HepG2 (cell line): ENCODE data around the gene ARMC3. TPM values are rescaled to one million over a fixed set of nuclear protein-coding genes. Genes with fewer than 3 reads are reported as not detected.

Experiments
- ATAC-seq: fragments of 200-7000 bp; cut with Tn5 transposase; 3 replicates; pipeline ENCODE4 v1.9.1; 2020; ENCODE audit warnings: mild to moderate bottlenecking, moderate library complexity
- BruUV-seq: library from RNA; stranded (reverse); fragments of 400-500 nt; replicated peaks from 2 replicates; lab custom pipeline; 2021; lab: Mats Ljungman, UMichigan
- CTCF ChIA-PET: fragments of 300-600 bp; formaldehyde crosslinking; extraction: SDS; loops from one replicate; lab custom pipeline; 2021; ENCODE audit warnings: low total read pairs, inconsistent platforms, low intra/inter-chr PET ratio; lab: Yijun Ruan, JAX
- POLR2A ChIA-PET: fragments of 350-600 bp; sonication (Branson Sonifier 250); formaldehyde crosslinking; loops from one replicate; lab custom pipeline; 2020; ENCODE audit warnings: antibody characterized with exemption, inconsistent platforms; lab: Yijun Ruan, JAX
- DNase-seq: peaks from one replicate; pipeline ENCODE4 v3.0.0-alpha.2; 2015; ENCODE audit warnings: low spot score
- FAIRE-seq: peaks from 3 replicates; lab custom pipeline; 2011; peaks lifted over from hg19 to GRCh38; lab: Jason Lieb, UNC
- H2AFZ ChIP-seq: one replicate; pipeline ENCODE4 v1.6.1; 2011; ENCODE audit warnings: low read length, inconsistent platforms
- H3K27ac ChIP-seq: fragments of 300-600 bp; 3 replicates; pipeline ENCODE4 v1.8.0; 2011; ENCODE audit warnings: mixed run types, mild to moderate bottlenecking, mixed read lengths, low read length, inconsistent platforms; ENCODE audit not compliant: insufficient read depth; ENCODE audit errors: extremely low read length
- H3K27me3 ChIP-seq, 2 experiments: fragments of 200-600 bp in 1 of 2; 2 replicates in 1 of 2; 3 replicates in 1 of 2; pipeline versions ENCODE4 v1.6.0 to v1.8.0; 2011; ENCODE audit warnings: low read length in 2 of 2, mild to moderate bottlenecking in 2 of 2, moderate library complexity in 2 of 2, inconsistent platforms in 1 of 2; ENCODE audit not compliant: insufficient read depth in 2 of 2, control insufficient read depth in 1 of 2
- H3K36me3 ChIP-seq, 2 experiments: fragments of 200-600 bp in 1 of 2; replicated peaks in 1 of 2; 2 replicates in 1 of 2; 3 replicates in 1 of 2; pipeline versions ENCODE4 v1.5.1 to v1.8.0; 2011; ENCODE audit warnings: low read length in 2 of 2, inconsistent platforms in 1 of 2; ENCODE audit not compliant: insufficient read depth in 2 of 2, control insufficient read depth in 1 of 2
- H3K4me1 ChIP-seq: 2 replicates; pipeline ENCODE4 v1.5.1; 2012; ENCODE audit warnings: low read length, inconsistent platforms; ENCODE audit not compliant: insufficient read depth
- H3K4me2 ChIP-seq: 2 replicates; pipeline ENCODE4 v1.6.0; 2011; ENCODE audit warnings: low read depth, low read length, inconsistent platforms
- H3K4me3 ChIP-seq, 3 experiments: fragments of 200-600 bp in 1 of 3; sonication (generic), shearing (Covaris generic) in 1 of 3; replicated peaks in 1 of 3; 2 replicates each; pipeline ENCODE4 v1.5.1; 2011 to 2016; ENCODE audit warnings: low read length in 3 of 3, inconsistent platforms in 2 of 3, low read depth in 2 of 3, mild to moderate bottlenecking in 2 of 3, control low read depth in 1 of 3, mixed read lengths in 1 of 3; ENCODE audit not compliant: insufficient read depth in 1 of 3
- H3K79me2 ChIP-seq: one replicate; pipeline ENCODE4 v1.6.1; 2011; ENCODE audit warnings: low read length, inconsistent platforms; ENCODE audit not compliant: insufficient read depth
- H3K9ac ChIP-seq: 2 replicates; pipeline ENCODE4 v1.6.0; 2011; ENCODE audit warnings: mild to moderate bottlenecking, low read depth, low read length, inconsistent platforms; ENCODE audit not compliant: insufficient read depth
- H3K9me3 ChIP-seq: 2 replicates; pipeline ENCODE4 v1.5.1; 2012; ENCODE audit warnings: mild to moderate bottlenecking, low read length
- H4K20me1 ChIP-seq: 2 replicates; pipeline ENCODE4 v1.6.0; 2011; ENCODE audit warnings: inconsistent platforms, mild to moderate bottlenecking, low read length, moderate library complexity; ENCODE audit not compliant: insufficient read depth
- ELF4 ChIP-seq: sonication (generic); formaldehyde crosslinking; IDR thresholded peaks from 2 replicates; pipeline ENCODE4 v1.5.0; 2020; ENCODE audit warnings: missing genetic modification reagents, mild to moderate bottlenecking, moderate library complexity, borderline replicate concordance
- JUNB ChIP-seq: sonication (generic); formaldehyde crosslinking; IDR thresholded peaks from 2 replicates; pipeline ENCODE4 v1.8.0; 2022; ENCODE audit warnings: missing genetic modification reagents, mild to moderate bottlenecking, borderline replicate concordance
- PAF1 ChIP-seq: IDR thresholded peaks from 2 replicates; pipeline ENCODE4 v1.6.1; 2016; ENCODE audit warnings: missing genetic modification reagents, missing compliant biosample characterization
- RNF2 ChIP-seq: fragments of 450-650 bp; conservative IDR thresholded peaks from 2 replicates; pipeline ENCODE4 v1.6.1; 2016; ENCODE audit warnings: low read depth
- SIX1 ChIP-seq: sonication (generic); formaldehyde crosslinking; IDR thresholded peaks from 2 replicates; pipeline ENCODE4 v1.4.0; 2020; ENCODE audit warnings: missing genetic modification reagents, borderline replicate concordance
- SYNCRIP ChIP-seq: fragments of 200-400 bp; formaldehyde crosslinking; IDR thresholded peaks from 2 replicates; pipeline ENCODE4 v1.6.1; 2018; ENCODE audit warnings: mild to moderate bottlenecking, low read depth, low read length; ENCODE audit not compliant: insufficient read depth
- ZFP82 ChIP-seq: sonication (generic); formaldehyde crosslinking; IDR thresholded peaks from 2 replicates; pipeline ENCODE4 v1.5.1; 2020; ENCODE audit warnings: mild to moderate bottlenecking, missing genetic modification reagents, borderline replicate concordance
- ZNF276 ChIP-seq: sonication (generic); formaldehyde crosslinking; IDR thresholded peaks from 2 replicates; pipeline ENCODE4 v1.4.0; 2020; ENCODE audit warnings: mild to moderate bottlenecking, low read depth, missing genetic modification reagents
- ZNF282 ChIP-seq: fragments of 450-650 bp; IDR thresholded peaks from 2 replicates; pipeline ENCODE4 v1.6.1; 2018; ENCODE audit not compliant: partially characterized antibody
- ZNF550 ChIP-seq: sonication (generic); formaldehyde crosslinking; IDR thresholded peaks from 2 replicates; pipeline ENCODE4 v1.4.0; 2020; ENCODE audit warnings: mild to moderate bottlenecking, missing genetic modification reagents, borderline replicate concordance
- ZSCAN12 ChIP-seq: sonication (generic); formaldehyde crosslinking; IDR thresholded peaks from 2 replicates; pipeline ENCODE4 v1.9.0; 2021; ENCODE audit warnings: mild to moderate bottlenecking, missing genetic modification reagents
- ZSCAN31 ChIP-seq: sonication (generic); formaldehyde crosslinking; IDR thresholded peaks from 2 replicates; pipeline ENCODE4 v1.5.0; 2020; ENCODE audit warnings: low read depth, mild to moderate bottlenecking, missing genetic modification reagents
- WGBS: methylation state at CpG from one replicate; pipeline ENCODE4 v1.1.6; 2017; ENCODE audit warnings: low lambda C conversion rate; 5-methylcytosine and 5-hydroxymethylcytosine counted together
- in situ Hi-C: cut with HindIII; loops from 2 replicates; pipeline ENCODE4 v1.10.0; 2017; ENCODE audit warnings: low pct_unique_long_range_greater_than_20kb; ENCODE audit not compliant: extremely low pct_ligation_motif_present
- intact Hi-C: fragments of 100-400 bp; cut with micrococcal nuclease; formaldehyde crosslinking; loops from one replicate; pipeline ENCODE4 v1.10.0; 2022; ENCODE audit not compliant: unreplicated experiment
- polyA plus RNA-seq, 8 experiments: library from polyadenylated mRNA; depleted of rRNA in 3 of 8; stranded (reverse) in 7 of 8; unstranded in 1 of 8; fragments of >200 nt; fragmentation: Illumina TruSeq in 4 of 8; extraction: Trizol in 4 of 8; gene quantifications; 2 replicates each; pipeline versions ENCODE4 v1.2.1 to v1.2.3, GENCODE V29; 2011 to 2016; ENCODE audit warnings: low read depth in 4 of 8, missing spikeins in 1 of 8, mixed read lengths in 1 of 8; ENCODE audit not compliant: insufficient read depth in 1 of 8
- total RNA-seq, 5 experiments: library from RNA; depleted of rRNA; stranded (reverse); fragments of >200 nt; fragmentation: Illumina TruSeq; extraction: Trizol; gene quantifications; 2 replicates each; pipeline ENCODE4 v1.2.3, GENCODE V29; 2016; ENCODE audit warnings: low read depth in 1 of 5

ARMC3 gene
- total and polyA plus RNA-seq, 2 of the 13 experiments (the other 11 are each of a cell fraction or from before 2014, with no cell fraction given), result not detected

- intact Hi-C loops, result no loop called here
- H2AFZ ChIP-seq, result no peak overlapping the region
- peaks cover 0 to 4% of the 10 kb centered on the region in 2 experiments; a peak in 1 of 5 replicates for H3K27me3 ChIP-seq
- H3K4me1 ChIP-seq, result no peaks in the 10 kb centered on the region
- no peak overlapping the region for H3K9ac ChIP-seq
- ChIA-PET CTCF (no interaction called here), POLR2A (no interaction called here)
- TF ChIP-seq ZFP82 (CRISPR knock-in tag) (no peak), PAF1 (no peak), JUNB (CRISPR knock-in tag) (no peak), SIX1 (CRISPR knock-in tag) (no peak), RNF2 (no peak), SYNCRIP (no peak), ELF4 (no peak), ZNF282 (no peak), ZNF550 (no peak), ZNF276 (no peak), ZSCAN31 (no peak), ZSCAN12 (CRISPR knock-in tag) (no peak)
- in situ Hi-C loops, result no loop called here
- ATAC-seq (no peak), FAIRE-seq (no peak), DNase-seq (no peak)
- H3K79me2 ChIP-seq, result no peaks in the 10 kb centered on the region
- H3K4me2 ChIP-seq, result no peak overlapping the region
- no peaks in the 10 kb centered on the region for H3K36me3 ChIP-seq
- no peaks in the 10 kb centered on the region for H3K9me3 ChIP-seq
- WGBS, result 32% methylated on average over 9 of the region's 9 CpGs
- no TSS peak for BruUV-seq
- no peak overlapping the region for H3K4me3 ChIP-seq
- no peak overlapping the region for H3K27ac ChIP-seq
- H4K20me1 ChIP-seq, result no peaks in the 10 kb centered on the region
Measured at GRCh38 chr10:23047201-23048050, 119.6 kb downstream of the ARMC3 start.
